ENCODE results near the gene CTCFL. TPM values are rescaled to one million over a fixed set of nuclear protein-coding genes. Genes with fewer than 3 reads are reported as not detected.

Gene CTCFL
- total and polyA plus RNA-seq, 2 of the 8 experiments (the other 6 are each of a cell fraction or from before 2014, with no cell fraction given) = 0.30 to 0.80 TPM

GRCh38 chr20:57450419-57450818, 74.5 kb downstream of the CTCFL start (continued):
- TF ChIP-seq CHD7 (IDR thresholded peaks at IDR 0.05; ENCODE audit: insufficient replicate concordance, low read length) (no peak), SIX5 (IDR thresholded peaks at IDR 0.05; ENCODE audit: low read depth, low read length) (no peak), EZH2 (IDR thresholded peaks at IDR 0.05; ENCODE audit: low read depth, low read length, severe bottlenecking) (no peak), SIRT6 (IDR thresholded peaks at IDR 0.05; ENCODE audit: low read length) (no peak), POLR2AphosphoS5 (IDR thresholded peaks at IDR 0.05; ENCODE audit: low read depth, low read length) (no peak), SIN3A (conservative IDR thresholded peaks at IDR 0.05 in 1 of 2, IDR thresholded peaks at IDR 0.05 in 1 of 2; ENCODE audit: low read depth in 1 of 2, low read length in 2 of 2) (no peak), CHD1 (IDR thresholded peaks at IDR 0.05; ENCODE audit: low read depth, low read length) (no peak), RAD21 (IDR thresholded peaks at IDR 0.05 in 1 of 2, conservative IDR thresholded peaks at IDR 0.05 in 1 of 2; ENCODE audit: low read depth in 2 of 2, low read length in 2 of 2) (no peak), CHD2 (IDR thresholded peaks at IDR 0.05; ENCODE audit: low read length) (no peak), RXRA (IDR thresholded peaks at IDR 0.05; ENCODE audit: insufficient read depth, low read depth, low read length) (no peak), YY1 (IDR thresholded peaks at IDR 0.05; ENCODE audit: low read depth, low read length) (no peak)

Data from H1 (cell line).